Spleen (tissue), 11 donors: ENCODE measurements around the gene LRRC28. TPM values are rescaled to one million over a fixed set of nuclear protein-coding genes. Genes with fewer than 3 reads are reported as not detected.

ENCODE experiments used
- DNase-seq: peaks from one replicate; pipeline ENCODE4 v3.0.0-alpha.2; 2020
- H3K27ac ChIP-seq, 8 donors: fragments of 200-600 bp; sonication (generic) in 7 of 8; 1 replicate in 4 of 8; 2 replicates in 4 of 8; pipeline versions ENCODE4 v1.5.0 to v1.8.0; 2016 to 2021; ENCODE audit warnings: inconsistent platforms in 4 of 8, mild to moderate bottlenecking in 4 of 8, moderate library complexity in 1 of 8
- H3K27me3 ChIP-seq, 7 donors: fragments of 200-600 bp; sonication (generic) in 6 of 7; replicated peaks in 1 of 7; 1 replicate in 4 of 7; 2 replicates in 3 of 7; pipeline versions ENCODE4 v1.5.0 to v1.8.0; 2016 to 2021; ENCODE audit warnings: inconsistent platforms in 3 of 7, mild to moderate bottlenecking in 1 of 7
- H3K36me3 ChIP-seq, 6 donors: fragments of 200-600 bp; sonication (generic) in 5 of 6; 1 replicate in 4 of 6; 2 replicates in 2 of 6; pipeline versions ENCODE4 v1.5.0 to v1.8.0; 2016 to 2021; ENCODE audit warnings: inconsistent platforms in 2 of 6
- H3K4me1 ChIP-seq, 6 donors: fragments of 200-600 bp; sonication (generic) in 5 of 6; 1 replicate in 3 of 6; 2 replicates in 3 of 6; pipeline versions ENCODE4 v1.5.0 to v1.8.0; 2016 to 2021; ENCODE audit warnings: inconsistent platforms in 3 of 6
- H3K4me3 ChIP-seq, 8 donors: fragments of 200-600 bp; sonication (generic) in 7 of 8; 1 replicate in 4 of 8; 2 replicates in 4 of 8; pipeline versions ENCODE4 v1.5.0 to v1.8.0; 2016 to 2021; ENCODE audit warnings: inconsistent platforms in 4 of 8, mild to moderate bottlenecking in 4 of 8, moderate library complexity in 2 of 8
- H3K9me3 ChIP-seq, 8 donors: fragments of 200-600 bp; sonication (generic) in 7 of 8; 1 replicate in 4 of 8; 2 replicates in 4 of 8; pipeline versions ENCODE4 v1.5.0 to v1.8.0; 2016 to 2021; ENCODE audit warnings: inconsistent platforms in 4 of 8
- CTCF ChIP-seq, 11 experiments: fragments of 200-600 bp in 7 of 11; fragments of 450-650 bp in 4 of 11; sonication (generic) in 4 of 11; IDR thresholded peaks in 8 of 11; conservative IDR thresholded peaks in 3 of 11; 1 replicate in 7 of 11; 2 replicates in 4 of 11; pipeline versions ENCODE4 v1.4.0 to v1.8.0; 2016 to 2021; ENCODE audit warnings: antibody characterized with exemption in 11 of 11, inconsistent platforms in 4 of 11, mild to moderate bottlenecking in 1 of 11
- POLR2A ChIP-seq, 3 donors: fragments of 450-650 bp; IDR thresholded peaks; one replicate each; pipeline ENCODE4 v1.5.1; 2017; ENCODE audit warnings: antibody characterized with exemption in 3 of 3, mild to moderate bottlenecking in 1 of 3
- POLR2AphosphoS5 ChIP-seq, 3 donors: sonication (generic); formaldehyde crosslinking; IDR thresholded peaks; one replicate each; pipeline ENCODE4 v1.5.1; 2017; ENCODE audit warnings: antibody characterized with exemption in 3 of 3
- WGBS, 5 donors: extraction: QIAGEN DNeasy Blood & Tissue Kit in 3 of 5; methylation state at CpG; one replicate each; pipeline versions ENCODE4 v1.1.5 to v1.1.7; 2013 to 2018; 5-methylcytosine and 5-hydroxymethylcytosine counted together
- intact Hi-C: fragments of 100-400 bp; cut with DNase I; formaldehyde crosslinking; loops from one replicate; pipeline ENCODE4 v1.15.0; 2023; ENCODE audit warnings: low total_unique reads
- polyA plus RNA-seq, 3 donors: library from polyadenylated mRNA; stranded (reverse); fragments of 200-250 nt; gene quantifications; one replicate each; pipeline ENCODE4 v1.2.1, GENCODE V29; 2013
- total RNA-seq, 7 donors: library from RNA; depleted of rRNA in 3 of 7; stranded (reverse); fragments of >200 nt in 3 of 7; fragmentation: NEBNext Ultra II Directional in 4 of 7; extraction: Animal tissue kit (Norgen Biotek cat#: 25700) in 4 of 7; gene quantifications; one replicate each; pipeline versions ENCODE4 v1.1.0 to v1.2.1, GENCODE V29; 2016 to 2021
- donor health status: healthy with polysubstance abuse.
- donor health status: DM: no; HTN: no; CAD: no; lungs with moderate emphysema.
- donor health status: DM: no; HTN: no; CAD: no.
- donor health status: Bipolar disorder and iron deficiency.
- donor health status: healthy.
- donor health status: DM: no; HTN: no; CAD: no.
- donor health status: DM: yes; HTN: yes; CAD: no.

The LRRC28 gene
- total and polyA plus RNA-seq, 10 donors: 6.0 to 63.3 (median 24.2) TPM

- WGBS, 5 donors: 95 to 100% (median 96%) methylated on average over 1 of the region's 1 CpG
- peaks cover 0 to 8% (median 0%) of the 10 kb centered on the region in 6 donors for H3K4me1 ChIP-seq
- no peaks in the 10 kb centered on the region for H3K27me3 ChIP-seq
- TF ChIP-seq CTCF (IDR thresholded peaks at IDR 0.05 in 8 of 11, conservative IDR thresholded peaks at IDR 0.05 in 3 of 11): no peak
- no peak for TF ChIP-seq POLR2A (IDR thresholded peaks at IDR 0.05)
- no peak for TF ChIP-seq POLR2AphosphoS5 (IDR thresholded peaks at IDR 0.05)
- H3K27ac ChIP-seq: no peak overlapping the region
- H3K36me3 ChIP-seq: no peaks in the 10 kb centered on the region
- H3K9me3 ChIP-seq: no peaks in the 10 kb centered on the region
- DNase-seq: no peak
- intact Hi-C loops: no loop called here
- no peak overlapping the region for H3K4me3 ChIP-seq
Measured at GRCh38 chr15:99321468-99321867, 70.2 kb downstream of the LRRC28 start.

- Histone ChIP-seq H3K4me3 (no peak overlapping the region), H3K27me3 (no peaks in the 10 kb centered on the region), H3K27ac (no peak overlapping the region), H3K4me1 (peaks cover 0 to 8% (median 0%) of the 10 kb centered on the region in 6 donors), H3K36me3 (no peaks in the 10 kb centered on the region), H3K9me3 (no peaks in the 10 kb centered on the region)
- 86 to 94% (median 88%) methylated on average over 2 of the region's 2 CpGs for WGBS, 5 donors
- TF ChIP-seq POLR2A (IDR thresholded peaks at IDR 0.05) (no peak), CTCF (IDR thresholded peaks at IDR 0.05 in 8 of 11, conservative IDR thresholded peaks at IDR 0.05 in 3 of 11) (no peak), POLR2AphosphoS5 (IDR thresholded peaks at IDR 0.05) (no peak)
- intact Hi-C loops: no loop called here
- no peak for DNase-seq
Measured at GRCh38 chr15:99322643-99323405, 71.5 kb downstream of the LRRC28 start.

GRCh38 chr15:99324082-99324620 lies 72.9 kb downstream of the LRRC28 start:
- Histone ChIP-seq H3K27me3 (no peaks in the 10 kb centered on the region), H3K4me3 (peak overlapping the region in 1 of 8 donors; percentile 16), H3K36me3 (no peaks in the 10 kb centered on the region), H3K9me3 (no peaks in the 10 kb centered on the region), H3K4me1 (peaks cover 0 to 8% (median 0%) of the 10 kb centered on the region in 6 donors), H3K27ac (peak overlapping the region in 5 of 8 donors; percentile 6 to 39 (median 22))
- TF ChIP-seq POLR2A (IDR thresholded peaks at IDR 0.05): no peak
- no peak for TF ChIP-seq POLR2AphosphoS5 (IDR thresholded peaks at IDR 0.05)
- no peak for TF ChIP-seq CTCF (IDR thresholded peaks at IDR 0.05 in 8 of 11, conservative IDR thresholded peaks at IDR 0.05 in 3 of 11)
- intact Hi-C loops: no loop called here
- DNase-seq: no peak
- 39 to 59% (median 42%) methylated on average over 9 of the region's 9 CpGs for WGBS, 5 donors

- peak overlapping the region in 1 of 8 donors; percentile 39 for H3K27ac ChIP-seq
- intact Hi-C loops: no loop called here
Measured at GRCh38 chr15:99324700-99325099, 73.4 kb downstream of the LRRC28 start.

More at GRCh38 chr15:99324700-99325099, 73.4 kb downstream of the LRRC28 start:
- no peak for DNase-seq
- H3K36me3 ChIP-seq: no peaks in the 10 kb centered on the region
- no peaks in the 10 kb centered on the region for H3K9me3 ChIP-seq
- TF ChIP-seq POLR2AphosphoS5 (IDR thresholded peaks at IDR 0.05): no peak
- TF ChIP-seq POLR2A (IDR thresholded peaks at IDR 0.05): no peak
- TF ChIP-seq CTCF (IDR thresholded peaks at IDR 0.05 in 8 of 11, conservative IDR thresholded peaks at IDR 0.05 in 3 of 11): no peak
- 97 to 100% (median 100%) methylated on average over 1 of the region's 1 CpG for WGBS, 5 donors
- no peaks in the 10 kb centered on the region for H3K27me3 ChIP-seq
- H3K4me3 ChIP-seq: no peak overlapping the region
- peaks cover 0 to 8% (median 0%) of the 10 kb centered on the region in 6 donors for H3K4me1 ChIP-seq
